ENCODE data around the gene ST6GAL1. TPM values are rescaled to one million over a fixed set of nuclear protein-coding genes. Genes with fewer than 3 reads are reported as not detected.

ST6GAL1 gene
- total and polyA plus RNA-seq, 2 experiments from 2014 or later: 17.6 to 65.1 TPM

- Histone ChIP-seq H3K36me3 (ENCODE audit: insufficient read depth) (no peaks in the 10 kb centered on the region), H3K79me2 (replicated peaks; ENCODE audit: insufficient read depth) (no peaks in the 10 kb centered on the region), H3K4me3 (no peak overlapping the region), H3K27me3 (ENCODE audit: insufficient read depth) (no peaks in the 10 kb centered on the region), H3K4me1 (ENCODE audit: insufficient read depth) (peaks cover 41% of the 10 kb centered on the region), H3K27ac (ENCODE audit: low read depth) (no peak overlapping the region), H2AFZ (no peak overlapping the region), H3F3A (replicated peaks; ENCODE audit: low read depth) (peaks cover 10% of the 10 kb centered on the region; the same call in 1 of the 2 replicates), H3K9me2 (ENCODE audit: insufficient read depth) (peaks cover 2% of the 10 kb centered on the region; the same call in 1 of the 2 replicates), H3K4me2 (no peak overlapping the region), H4K20me1 (replicated peaks; ENCODE audit: insufficient read depth) (no peaks in the 10 kb centered on the region)
- H3K27me3 Mint-ChIP-seq (ENCODE audit: insufficient read depth, low read depth, poor library complexity): peaks cover 8% of the 10 kb centered on the region
- no peak for DNase-seq (ENCODE audit: low spot score)
- no peak for TF ChIP-seq ZNF114 (CRISPR knock-in tag; IDR thresholded peaks at IDR 0.05)
- no peak for TF ChIP-seq CTCF (conservative IDR thresholded peaks at IDR 0.05; ENCODE audit: low read depth in 2 of 2)
- TF ChIP-seq ETS1 (IDR thresholded peaks at IDR 0.05): no peak
- TF ChIP-seq POLR2AphosphoS5 (IDR thresholded peaks at IDR 0.05; ENCODE audit: low read depth): no peak
- no peak for TF ChIP-seq EZH2phosphoT487 (IDR thresholded peaks at IDR 0.05; ENCODE audit: unreplicated experiment)
- no peak overlapping the region for H3K4me3 Mint-ChIP-seq
- no peak for ATAC-seq
- H3K27ac Mint-ChIP-seq: no peak overlapping the region
- H3K36me3 Mint-ChIP-seq (ENCODE audit: low read depth): peaks cover 20% of the 10 kb centered on the region
- H3K4me1 Mint-ChIP-seq: peaks cover 32% of the 10 kb centered on the region
- peaks cover 26% of the 10 kb centered on the region for H3K9me3 Mint-ChIP-seq
Measured at GRCh38 chr3:186896006-186896405, 34.3 kb upstream of the ST6GAL1 start.

GRCh38 chr3:186896875-186897274, 33.5 kb upstream of the ST6GAL1 start:
- Histone ChIP-seq H3F3A (replicated peaks; ENCODE audit: low read depth) (peaks cover 10% of the 10 kb centered on the region; the same call in 1 of the 2 replicates), H3K4me3 (no peak overlapping the region), H3K27ac (ENCODE audit: low read depth) (no peak overlapping the region), H3K27me3 (ENCODE audit: insufficient read depth) (no peaks in the 10 kb centered on the region), H3K36me3 (ENCODE audit: insufficient read depth) (no peaks in the 10 kb centered on the region), H3K4me2 (peak overlapping the region; percentile 23), H3K4me1 (ENCODE audit: insufficient read depth) (peaks cover 41% of the 10 kb centered on the region), H2AFZ (peak overlapping the region; percentile 53; the same call in 1 of the 2 replicates), H3K9me2 (ENCODE audit: insufficient read depth) (no peaks in the 10 kb centered on the region), H4K20me1 (replicated peaks; ENCODE audit: insufficient read depth) (no peaks in the 10 kb centered on the region), H3K79me2 (replicated peaks; ENCODE audit: insufficient read depth) (no peaks in the 10 kb centered on the region)
- Mint-ChIP-seq H3K4me1 (peaks cover 32% of the 10 kb centered on the region), H3K27ac (no peak overlapping the region), H3K36me3 (ENCODE audit: low read depth) (peaks cover 20% of the 10 kb centered on the region), H3K4me3 (no peak overlapping the region; the same call in 2 of the 3 replicates), H3K9me3 (peaks cover 26% of the 10 kb centered on the region), H3K27me3 (ENCODE audit: insufficient read depth, low read depth, poor library complexity) (peaks cover 8% of the 10 kb centered on the region)
- TF ChIP-seq EZH2phosphoT487 (IDR thresholded peaks at IDR 0.05; ENCODE audit: unreplicated experiment) (no peak), EZH2 (IDR thresholded peaks at IDR 0.05; ENCODE audit: low read depth, unreplicated experiment) (no peak), JUNB (IDR thresholded peaks at IDR 0.05; ENCODE audit: unreplicated experiment) (no peak), REST (IDR thresholded peaks at IDR 0.05; ENCODE audit: unreplicated experiment) (no peak), CREB1 (CRISPR knock-in tag; IDR thresholded peaks at IDR 0.05; ENCODE audit: low read depth) (no peak), ZNF331 (CRISPR knock-in tag; IDR thresholded peaks at IDR 0.05; ENCODE audit: low read depth) (no peak), STAT1 (IDR thresholded peaks at IDR 0.05; ENCODE audit: unreplicated experiment) (no peak), POLR2AphosphoS5 (IDR thresholded peaks at IDR 0.05; ENCODE audit: low read depth) (no peak)
- peak; percentile 68 for DNase-seq (ENCODE audit: low spot score)
- ATAC-seq: peak; percentile 89
